ENCODE data around the gene CCDC73.

CCDC73 gene

DNA sequence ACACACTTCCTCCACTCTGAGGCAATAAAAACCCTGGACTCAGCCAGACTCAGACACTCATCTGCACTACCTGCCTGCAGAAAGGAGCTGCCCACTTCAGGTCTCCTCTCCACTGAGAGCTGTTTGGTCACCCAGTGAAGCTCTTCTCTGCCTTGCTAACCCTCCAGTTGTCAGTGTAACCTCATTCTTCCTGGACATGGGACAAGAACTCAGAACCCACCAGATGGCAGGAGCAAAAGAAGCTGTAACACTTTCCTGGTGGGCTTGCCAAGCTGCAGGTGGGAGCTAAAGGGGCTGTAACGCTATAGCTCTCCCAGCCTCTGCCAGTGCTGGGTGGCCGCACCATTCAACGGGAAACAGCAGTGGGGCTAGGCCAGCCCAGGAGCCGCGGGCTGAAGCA is 89.7 kb downstream of the CCDC73 start:
- no peak for DNase-seq (ENCODE audit: extremely low read depth, low read depth)
- TF ChIP-seq, protein P1, sequence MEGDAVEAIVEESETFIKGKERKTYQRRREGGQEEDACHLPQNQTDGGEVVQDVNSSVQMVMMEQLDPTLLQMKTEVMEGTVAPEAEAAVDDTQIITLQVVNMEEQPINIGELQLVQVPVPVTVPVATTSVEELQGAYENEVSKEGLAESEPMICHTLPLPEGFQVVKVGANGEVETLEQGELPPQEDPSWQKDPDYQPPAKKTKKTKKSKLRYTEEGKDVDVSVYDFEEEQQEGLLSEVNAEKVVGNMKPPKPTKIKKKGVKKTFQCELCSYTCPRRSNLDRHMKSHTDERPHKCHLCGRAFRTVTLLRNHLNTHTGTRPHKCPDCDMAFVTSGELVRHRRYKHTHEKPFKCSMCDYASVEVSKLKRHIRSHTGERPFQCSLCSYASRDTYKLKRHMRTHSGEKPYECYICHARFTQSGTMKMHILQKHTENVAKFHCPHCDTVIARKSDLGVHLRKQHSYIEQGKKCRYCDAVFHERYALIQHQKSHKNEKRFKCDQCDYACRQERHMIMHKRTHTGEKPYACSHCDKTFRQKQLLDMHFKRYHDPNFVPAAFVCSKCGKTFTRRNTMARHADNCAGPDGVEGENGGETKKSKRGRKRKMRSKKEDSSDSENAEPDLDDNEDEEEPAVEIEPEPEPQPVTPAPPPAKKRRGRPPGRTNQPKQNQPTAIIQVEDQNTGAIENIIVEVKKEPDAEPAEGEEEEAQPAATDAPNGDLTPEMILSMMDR (IDR thresholded peaks at IDR 0.05; ENCODE audit: low read depth, low read length), result no peak

- TF ChIP-seq, protein P1 (IDR thresholded peaks at IDR 0.05; ENCODE audit: low read depth, low read length), result no peak
- no peak for DNase-seq (ENCODE audit: extremely low read depth, low read depth)
Measured at GRCh38 chr11:32704261-32704660, 90.2 kb downstream of the CCDC73 start.

DNA sequence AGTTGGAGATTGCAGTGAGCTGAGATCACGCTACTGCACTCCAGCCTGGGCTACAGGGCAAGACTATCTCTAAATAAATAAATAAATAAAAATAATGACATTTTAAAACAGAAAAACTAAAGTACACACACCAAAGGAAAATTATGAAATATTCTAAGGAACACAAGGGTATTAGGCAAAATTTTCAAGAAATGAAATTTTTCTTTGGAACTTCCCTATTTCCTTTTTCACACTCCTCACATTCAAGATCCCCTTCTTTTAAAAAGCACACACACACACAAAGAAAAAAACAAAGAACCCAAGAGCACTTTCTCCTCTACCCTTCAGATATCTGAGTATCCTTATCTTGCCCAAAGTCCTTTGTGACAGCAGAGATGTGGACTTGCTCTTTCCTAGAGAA is 92.8 kb downstream of the CCDC73 start:
- no peak for DNase-seq (ENCODE audit: extremely low read depth, low read depth)
- TF ChIP-seq, protein P1 (IDR thresholded peaks at IDR 0.05; ENCODE audit: low read depth, low read length), result no peak

GRCh38 chr11:32698579-32698978 is 95.9 kb downstream of the CCDC73 start:
- no peak for DNase-seq (ENCODE audit: extremely low read depth, low read depth)
- TF ChIP-seq, protein P1 (IDR thresholded peaks at IDR 0.05; ENCODE audit: low read depth, low read length), result no peak

GRCh38 chr11:32671051-32671450 is 123.4 kb downstream of the CCDC73 start:
- DNase-seq (ENCODE audit: extremely low read depth, low read depth), result no peak
- TF ChIP-seq, protein P1 (IDR thresholded peaks at IDR 0.05; ENCODE audit: low read depth, low read length), result no peak

- DNase-seq (ENCODE audit: extremely low read depth, low read depth), result no peak
Measured at GRCh38 chr11:32659672-32660071, 134.8 kb downstream of the CCDC73 start.

GRCh38 chr11:32658639-32659406 is 135.6 kb downstream of the CCDC73 start:
- TF ChIP-seq, protein P1 (IDR thresholded peaks at IDR 0.05; ENCODE audit: low read depth, low read length), result no peak

More at GRCh38 chr11:32659672-32660071, 134.8 kb downstream of the CCDC73 start:
- TF ChIP-seq, protein P1 (IDR thresholded peaks at IDR 0.05; ENCODE audit: low read depth, low read length), result no peak

More at GRCh38 chr11:32658639-32659406, 135.6 kb downstream of the CCDC73 start:
- DNase-seq (ENCODE audit: extremely low read depth, low read depth), result no peak
